Measurements from ENCODE around the gene INTS1. TPM values are rescaled to one million over a fixed set of nuclear protein-coding genes. Genes with fewer than 3 reads are reported as not detected.

The INTS1 gene
- total and polyA plus RNA-seq, 10 of the 15 experiments (the other 5 are each of a cell fraction or from before 2014, with no cell fraction given): 0.52 to 89.0 (median 15.1) TPM

DNA sequence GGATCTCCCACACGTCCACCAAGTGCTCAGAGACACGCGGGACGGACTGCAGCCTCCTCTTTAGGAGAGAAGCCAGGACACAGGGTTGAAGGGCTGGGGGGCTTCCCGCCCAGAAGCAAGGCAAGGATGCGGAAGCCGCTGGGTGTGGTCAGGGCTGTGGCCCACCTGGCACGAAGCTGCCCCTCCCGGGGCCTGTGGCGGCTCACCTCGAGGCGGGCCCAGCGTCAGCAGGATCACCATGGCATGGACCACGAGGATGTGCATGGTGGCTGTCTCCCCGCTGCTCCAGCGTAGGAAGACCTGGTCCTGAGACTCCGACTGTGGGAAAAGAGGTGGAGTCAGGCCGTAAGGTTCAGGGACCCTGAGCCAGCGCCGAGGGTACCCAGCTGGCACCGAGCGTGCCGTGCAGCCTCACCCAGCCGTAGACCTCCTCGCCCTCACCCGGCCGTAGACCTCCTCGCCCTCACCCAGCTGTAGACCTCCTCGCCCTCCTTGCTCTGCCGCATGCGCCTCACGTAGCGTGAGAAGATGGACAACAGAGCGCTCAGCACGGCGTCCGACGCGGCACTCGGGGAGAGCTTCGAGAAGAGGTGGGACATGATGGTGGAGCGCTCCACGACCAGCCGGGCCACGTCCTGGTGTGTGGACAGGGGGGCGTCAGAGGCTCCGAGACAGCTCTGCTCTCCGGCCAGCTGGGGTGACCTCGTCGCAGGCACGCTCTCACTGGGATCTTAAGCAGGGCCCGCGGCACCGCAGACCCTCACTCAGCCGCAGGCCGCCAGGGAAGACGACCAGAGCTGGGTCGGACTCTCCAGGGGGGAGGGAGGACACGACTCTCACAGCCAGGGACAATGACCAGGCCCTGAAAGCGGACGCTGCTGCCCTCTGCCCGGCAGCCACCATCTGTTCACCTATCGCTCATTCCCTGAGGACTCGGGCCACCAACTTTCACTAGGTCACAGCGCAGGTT is 20.4 kb downstream of the INTS1 start (continued):
- TF ChIP-seq, protein P1, sequence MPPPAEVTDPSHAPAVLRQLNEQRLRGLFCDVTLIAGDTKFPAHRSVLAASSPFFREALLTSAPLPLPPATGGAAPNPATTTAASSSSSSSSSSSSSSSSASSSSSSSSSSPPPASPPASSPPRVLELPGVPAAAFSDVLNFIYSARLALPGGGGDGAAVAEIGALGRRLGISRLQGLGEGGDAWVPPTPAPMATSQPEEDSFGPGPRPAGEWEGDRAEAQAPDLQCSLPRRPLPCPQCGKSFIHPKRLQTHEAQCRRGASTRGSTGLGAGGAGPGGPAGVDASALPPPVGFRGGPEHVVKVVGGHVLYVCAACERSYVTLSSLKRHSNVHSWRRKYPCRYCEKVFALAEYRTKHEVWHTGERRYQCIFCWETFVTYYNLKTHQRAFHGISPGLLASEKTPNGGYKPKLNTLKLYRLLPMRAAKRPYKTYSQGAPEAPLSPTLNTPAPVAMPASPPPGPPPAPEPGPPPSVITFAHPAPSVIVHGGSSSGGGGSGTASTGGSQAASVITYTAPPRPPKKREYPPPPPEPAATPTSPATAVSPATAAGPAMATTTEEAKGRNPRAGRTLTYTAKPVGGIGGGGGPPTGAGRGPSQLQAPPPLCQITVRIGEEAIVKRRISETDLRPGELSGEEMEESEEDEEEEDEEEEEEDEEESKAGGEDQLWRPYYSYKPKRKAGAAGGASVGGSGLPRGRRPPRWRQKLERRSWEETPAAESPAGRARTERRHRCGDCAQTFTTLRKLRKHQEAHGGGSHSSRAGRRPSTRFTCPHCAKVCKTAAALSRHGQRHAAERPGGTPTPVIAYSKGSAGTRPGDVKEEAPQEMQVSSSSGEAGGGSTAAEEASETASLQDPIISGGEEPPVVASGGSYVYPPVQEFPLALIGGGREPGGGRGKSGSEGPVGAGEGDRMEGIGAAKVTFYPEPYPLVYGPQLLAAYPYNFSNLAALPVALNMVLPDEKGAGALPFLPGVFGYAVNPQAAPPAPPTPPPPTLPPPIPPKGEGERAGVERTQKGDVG (CRISPR knock-in tag; IDR thresholded peaks at IDR 0.05): no peak

DNA sequence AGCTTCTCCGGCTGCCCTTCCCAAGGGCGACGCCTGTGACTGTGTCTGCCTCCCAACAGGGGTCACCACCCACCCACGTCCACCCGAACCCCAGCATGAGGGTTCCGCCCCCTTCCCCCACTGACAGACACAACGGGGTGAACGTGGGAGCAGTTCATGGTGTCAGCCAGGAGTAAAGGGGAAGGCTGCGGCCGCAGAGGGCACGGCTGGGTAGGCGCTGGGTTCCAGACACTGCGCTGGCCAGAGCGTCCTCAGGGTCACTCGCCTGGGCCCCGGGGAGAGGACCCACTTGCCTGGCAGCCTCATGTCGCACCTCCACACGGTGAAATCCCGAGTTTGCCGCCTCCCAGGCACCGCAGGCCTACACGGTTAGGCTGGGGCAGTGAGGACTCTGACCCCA is 21.1 kb downstream of the INTS1 start:
- H3K9ac ChIP-seq (ENCODE audit: control insufficient read depth, insufficient read depth, low read length): no peak overlapping the region
- no peak overlapping the region for H2AFZ ChIP-seq (ENCODE audit: control insufficient read depth, low read depth, low read length)
- CTCF ChIA-PET: no interaction called here
- in situ Hi-C loops (cut with MboI) (no loop called here), intact Hi-C loops (cut with micrococcal nuclease; ENCODE audit: unreplicated experiment) (no loop called here)
- SMC1A ChIA-PET (ENCODE audit: uncharacterized antibody, unreplicated experiment): no interaction called here
- no peaks in the 10 kb centered on the region for H3K4me1 ChIP-seq (ENCODE audit: control insufficient read depth, insufficient read depth, low read length)
- no peak overlapping the region for H3K4me3 ChIP-seq
- no peaks in the 10 kb centered on the region for H4K20me1 ChIP-seq (ENCODE audit: control insufficient read depth, insufficient read depth)
- 84% methylated on average over 22 of the region's 22 CpGs for WGBS (ENCODE audit: insufficient coverage, insufficient replicate concordance, low lambda C conversion rate, missing lambda C conversion rate)
- no peaks in the 10 kb centered on the region for H3K27me3 ChIP-seq (replicated peaks in 1 of 2; ENCODE audit: control insufficient read depth in 2 of 2, insufficient read depth in 2 of 2, low read length in 1 of 2)
- RAD21 ChIA-PET (ENCODE audit: unreplicated experiment): no interaction called here
- peaks cover 0 to 30% of the 10 kb centered on the region in 2 experiments; a peak in 2 of 4 replicates for H3K36me3 ChIP-seq (ENCODE audit: control insufficient read depth in 2 of 2, insufficient read depth in 2 of 2, low read length in 1 of 2)
- no TSS peak for BruUV-seq (replicated peaks)
- no peaks in the 10 kb centered on the region for H3K79me2 ChIP-seq (ENCODE audit: control insufficient read depth, insufficient read depth, low read length)
- POLR2A ChIA-PET: no interaction called here
- ATAC-seq (no peak), DNase-seq (ENCODE audit: low read depth, low spot score) (no peak), FAIRE-seq (no peak)
- no peak overlapping the region for H3K27ac ChIP-seq (ENCODE audit: control insufficient read depth, insufficient read depth)
- no peaks in the 10 kb centered on the region for H3K9me3 ChIP-seq (replicated peaks; ENCODE audit: control insufficient read depth, insufficient read depth, low read length)
- no peak overlapping the region for H3K4me2 ChIP-seq (ENCODE audit: control insufficient read depth, insufficient read depth)
- no peak for TF ChIP-seq POU2F2 (IDR thresholded peaks at IDR 0.05; ENCODE audit: borderline replicate concordance, low read depth, low read length)
- no peak for TF ChIP-seq CBFB (IDR thresholded peaks at IDR 0.05; ENCODE audit: low read depth)
- no peak for TF ChIP-seq KLF5 (IDR thresholded peaks at IDR 0.05; ENCODE audit: partially characterized antibody)
- TF ChIP-seq MEF2B (IDR thresholded peaks at IDR 0.05; ENCODE audit: partially characterized antibody, poor library complexity, severe bottlenecking): no peak
- no peak for TF ChIP-seq EZH2 (IDR thresholded peaks at IDR 0.05; ENCODE audit: borderline replicate concordance, control insufficient read depth, low read depth, low read length)
- TF ChIP-seq ZZZ3 (IDR thresholded peaks at IDR 0.05; ENCODE audit: control insufficient read depth, insufficient read length, low read depth): no peak
- TF ChIP-seq BCL11A (IDR thresholded peaks at IDR 0.05; ENCODE audit: low read depth, low read length): no peak
- TF ChIP-seq NR2F1 (conservative IDR thresholded peaks at IDR 0.05): no peak
- TF ChIP-seq CHD1 (IDR thresholded peaks at IDR 0.05; ENCODE audit: low read depth, low read length): no peak
- no peak for TF ChIP-seq SP1 (IDR thresholded peaks at IDR 0.05; ENCODE audit: low read depth, low read length)
- TF ChIP-seq, protein P2, sequence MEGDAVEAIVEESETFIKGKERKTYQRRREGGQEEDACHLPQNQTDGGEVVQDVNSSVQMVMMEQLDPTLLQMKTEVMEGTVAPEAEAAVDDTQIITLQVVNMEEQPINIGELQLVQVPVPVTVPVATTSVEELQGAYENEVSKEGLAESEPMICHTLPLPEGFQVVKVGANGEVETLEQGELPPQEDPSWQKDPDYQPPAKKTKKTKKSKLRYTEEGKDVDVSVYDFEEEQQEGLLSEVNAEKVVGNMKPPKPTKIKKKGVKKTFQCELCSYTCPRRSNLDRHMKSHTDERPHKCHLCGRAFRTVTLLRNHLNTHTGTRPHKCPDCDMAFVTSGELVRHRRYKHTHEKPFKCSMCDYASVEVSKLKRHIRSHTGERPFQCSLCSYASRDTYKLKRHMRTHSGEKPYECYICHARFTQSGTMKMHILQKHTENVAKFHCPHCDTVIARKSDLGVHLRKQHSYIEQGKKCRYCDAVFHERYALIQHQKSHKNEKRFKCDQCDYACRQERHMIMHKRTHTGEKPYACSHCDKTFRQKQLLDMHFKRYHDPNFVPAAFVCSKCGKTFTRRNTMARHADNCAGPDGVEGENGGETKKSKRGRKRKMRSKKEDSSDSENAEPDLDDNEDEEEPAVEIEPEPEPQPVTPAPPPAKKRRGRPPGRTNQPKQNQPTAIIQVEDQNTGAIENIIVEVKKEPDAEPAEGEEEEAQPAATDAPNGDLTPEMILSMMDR (IDR thresholded peaks at IDR 0.05 in 2 of 3, conservative IDR thresholded peaks at IDR 0.05 in 1 of 3; ENCODE audit: control insufficient read depth in 2 of 3, extremely low read depth in 1 of 3, insufficient read depth in 1 of 3, low read depth in 3 of 3, low read length in 3 of 3): no peak
- no peak for TF ChIP-seq POLR2AphosphoS2 (IDR thresholded peaks at IDR 0.05; ENCODE audit: low read depth, low read length)
- no peak for TF ChIP-seq EED (IDR thresholded peaks at IDR 0.05; ENCODE audit: low read depth)
- no peak for TF ChIP-seq CREB1 (IDR thresholded peaks at IDR 0.05; ENCODE audit: low read depth)

All from GM12878 (cell line).